IMR-90 (cell line): ENCODE measurements around the gene NEUROD1. TPM values are rescaled to one million over a fixed set of nuclear protein-coding genes. Genes with fewer than 3 reads are reported as not detected.

ENCODE experiments used
- ATAC-seq: fragments of 200-7000 bp; cut with Tn5 transposase; 2 replicates; pipeline ENCODE4 v1.9.1; 2020; ENCODE audit warnings: low read depth, mild to moderate bottlenecking, moderate library complexity
- BruUV-seq: library from RNA; stranded (reverse); fragments of 400-500 nt; replicated peaks from 2 replicates; lab custom pipeline; 2021; lab: Mats Ljungman, UMichigan
- CTCF ChIA-PET: fragments of 300-600 bp; formaldehyde crosslinking; extraction: SDS; loops from one replicate; lab custom pipeline; 2021; ENCODE audit warnings: antibody characterized with exemption; lab: Yijun Ruan, JAX
- POLR2A ChIA-PET: fragments of 300-600 bp; sonication (Branson Sonifier 250); formaldehyde crosslinking; loops from one replicate; lab custom pipeline; 2022; ENCODE audit warnings: antibody characterized with exemption; ENCODE audit not compliant: unreplicated experiment; lab: Charles Lee
- DNase-seq: peaks from one replicate; pipeline ENCODE4 v3.0.0; 2013
- H2AFZ ChIP-seq: replicated peaks from 2 replicates; pipeline ENCODE3; 2013; ENCODE audit warnings: low read length, mild to moderate bottlenecking; ENCODE audit not compliant: poor library complexity
- H2AK5ac ChIP-seq: 2 replicates; pipeline ENCODE4 v1.6.1; 2013; ENCODE audit warnings: low read depth, low read length, inconsistent platforms
- H2AK9ac ChIP-seq: replicated peaks from 2 replicates; pipeline ENCODE3; 2013; ENCODE audit warnings: mild to moderate bottlenecking, low read depth, low read length, moderate library complexity; ENCODE audit not compliant: poor library complexity
- H2BK120ac ChIP-seq: 2 replicates; pipeline ENCODE4 v1.6.1; 2013; ENCODE audit warnings: low read depth, low read length, inconsistent platforms
- H2BK15ac ChIP-seq: 3 replicates; pipeline ENCODE4 v1.6.1; 2013; ENCODE audit warnings: low read depth, low read length, inconsistent platforms
- H2BK20ac ChIP-seq: 2 replicates; pipeline ENCODE4 v1.6.1; 2013; ENCODE audit warnings: low read depth, mild to moderate bottlenecking, inconsistent platforms, low read length, moderate library complexity
- H2BK5ac ChIP-seq: 2 replicates; pipeline ENCODE4 v1.6.1; 2013; ENCODE audit warnings: mild to moderate bottlenecking, low read depth, low read length, inconsistent platforms; ENCODE audit not compliant: poor library complexity, severe bottlenecking
- H3K14ac ChIP-seq: replicated peaks from 2 replicates; pipeline ENCODE4 v1.6.1; 2013; ENCODE audit warnings: low read depth, low read length, inconsistent platforms
- H3K18ac ChIP-seq: 2 replicates; pipeline ENCODE4 v1.6.1; 2013; ENCODE audit warnings: low read depth, low read length, control low read depth
- H3K23ac ChIP-seq: 2 replicates; pipeline ENCODE4 v1.6.1; 2013; ENCODE audit warnings: low read depth, low read length, inconsistent platforms
- H3K27ac ChIP-seq: 2 replicates; pipeline ENCODE4 v1.5.1; 2013; ENCODE audit warnings: mild to moderate bottlenecking, control low read depth, low read length; ENCODE audit not compliant: insufficient read depth
- H3K27me3 ChIP-seq: 2 replicates; pipeline ENCODE4 v1.6.1; 2013; ENCODE audit warnings: low read length; ENCODE audit not compliant: control insufficient read depth, insufficient read depth
- H3K36me3 ChIP-seq: 2 replicates; pipeline ENCODE4 v1.6.1; 2013; ENCODE audit warnings: low read length, mixed read lengths; ENCODE audit not compliant: control insufficient read depth, insufficient read depth
- H3K4ac ChIP-seq: 2 replicates; pipeline ENCODE4 v1.6.1; 2013; ENCODE audit warnings: low read depth, low read length, inconsistent platforms
- H3K4me1 ChIP-seq: 2 replicates; pipeline ENCODE4 v1.6.1; 2013; ENCODE audit warnings: low read length, mixed read lengths; ENCODE audit not compliant: control insufficient read depth, insufficient read depth
- H3K4me2 ChIP-seq: 2 replicates; pipeline ENCODE4 v1.6.1; 2013; ENCODE audit warnings: low read depth, mild to moderate bottlenecking, control low read depth, low read length, moderate library complexity
- H3K4me3 ChIP-seq: 2 replicates; pipeline ENCODE4 v1.5.1; 2013; ENCODE audit warnings: low read depth, mild to moderate bottlenecking, control low read depth, low read length, moderate library complexity; ENCODE audit not compliant: insufficient read depth
- H3K56ac ChIP-seq: 2 replicates; pipeline ENCODE4 v1.6.1; 2013; ENCODE audit warnings: low read length, inconsistent platforms; ENCODE audit not compliant: insufficient read depth; ENCODE audit errors: extremely low read depth
- H3K79me1 ChIP-seq, 2 experiments: 2 replicates each; pipeline ENCODE4 v1.6.1; 2013; ENCODE audit warnings: low read length in 2 of 2, inconsistent platforms in 1 of 2, low read depth in 1 of 2
- H3K9ac ChIP-seq: 2 replicates; pipeline ENCODE4 v1.6.1; 2013; ENCODE audit warnings: low read depth, low read length, control low read depth
- H3K9me1 ChIP-seq: 2 replicates; pipeline ENCODE4 v1.6.1; 2013; ENCODE audit warnings: low read length, inconsistent platforms; ENCODE audit not compliant: insufficient read depth
- H3K9me3 ChIP-seq: 2 replicates; pipeline ENCODE4 v1.6.1; 2013; ENCODE audit warnings: low read length; ENCODE audit not compliant: control insufficient read depth, insufficient read depth
- H4K20me1 ChIP-seq: 2 replicates; pipeline ENCODE4 v1.6.1; 2013; ENCODE audit warnings: low read length, inconsistent platforms; ENCODE audit not compliant: insufficient read depth
- H4K5ac ChIP-seq: 2 replicates; pipeline ENCODE4 v1.6.1; 2013; ENCODE audit warnings: mild to moderate bottlenecking, low read depth, low read length, control low read depth
- H4K8ac ChIP-seq, 2 experiments: 2 replicates each; pipeline ENCODE4 v1.6.1; 2013; ENCODE audit warnings: low read depth in 2 of 2, low read length in 2 of 2, control low read depth in 1 of 2, inconsistent platforms in 1 of 2
- H4K91ac ChIP-seq: 2 replicates; pipeline ENCODE4 v1.6.1; 2013; ENCODE audit warnings: low read depth, low read length, inconsistent platforms; ENCODE audit not compliant: insufficient read depth
- BHLHE40 ChIP-seq: fragments of 150-350 bp; IDR thresholded peaks from 2 replicates; pipeline ENCODE4 v1.6.1; 2016; ENCODE audit warnings: mild to moderate bottlenecking, low read depth, low read length
- CEBPB ChIP-seq: IDR thresholded peaks from 2 replicates; pipeline ENCODE4 v1.6.1; 2012; ENCODE audit warnings: low read depth, low read length, improper control_type of control experiment
- CHD1 ChIP-seq: IDR thresholded peaks from 2 replicates; pipeline ENCODE4 v1.6.1; 2012; ENCODE audit warnings: low read depth, low read length, improper control_type of control experiment
- FOS ChIP-seq: fragments of 150-350 bp; IDR thresholded peaks from 2 replicates; pipeline ENCODE4 v1.6.1; 2016; ENCODE audit warnings: low read depth, low read length
- MAFK ChIP-seq: IDR thresholded peaks from 2 replicates; pipeline ENCODE4 v1.6.1; 2012; ENCODE audit warnings: low read depth, low read length, improper control_type of control experiment
- MAZ ChIP-seq: IDR thresholded peaks from 2 replicates; pipeline ENCODE4 v1.6.1; 2012; ENCODE audit warnings: low read depth, mild to moderate bottlenecking, low read length, improper control_type of control experiment, moderate library complexity, borderline replicate concordance
- NFE2L2 ChIP-seq: fragments of 150-350 bp; IDR thresholded peaks from 2 replicates; pipeline ENCODE4 v1.6.1; 2016; ENCODE audit warnings: low read depth, mild to moderate bottlenecking, low read length
- POLR2A ChIP-seq: IDR thresholded peaks from 2 replicates; pipeline ENCODE4 v1.6.1; 2012; ENCODE audit warnings: mild to moderate bottlenecking, low read depth, low read length
- RAD21 ChIP-seq: IDR thresholded peaks from 2 replicates; pipeline ENCODE4 v1.6.1; 2012; ENCODE audit warnings: low read length, improper control_type of control experiment
- RCOR1 ChIP-seq: IDR thresholded peaks from 2 replicates; pipeline ENCODE4 v1.6.1; 2012; ENCODE audit warnings: mild to moderate bottlenecking, low read length, improper control_type of control experiment; ENCODE audit not compliant: insufficient replicate concordance
- RFX5 ChIP-seq: IDR thresholded peaks from 2 replicates; pipeline ENCODE4 v1.8.0; 2012; ENCODE audit warnings: low read depth, mild to moderate bottlenecking, low read length, moderate library complexity
- SMC3 ChIP-seq: fragments of 150-350 bp; IDR thresholded peaks from 2 replicates; pipeline ENCODE4 v1.6.1; 2016; ENCODE audit warnings: low read depth, mild to moderate bottlenecking, antibody characterized with exemption, low read length, moderate library complexity
- WGBS, 2 experiments: methylation state at CpG; one replicate each; pipeline versions ENCODE4 v1.1.5 to v1.1.7; 2013; ENCODE audit warnings: missing lambda C conversion rate in 2 of 2; ENCODE audit not compliant: insufficient read length in 1 of 2; ENCODE audit errors: extremely low coverage in 2 of 2; 5-methylcytosine and 5-hydroxymethylcytosine counted together
- dilution Hi-C: fragments of 300-500 bp; cut with HindIII; formaldehyde crosslinking; loops from one replicate; pipeline ENCODE4 v1.14.3; 2018; ENCODE audit warnings: low sequenced_read_pairs; ENCODE audit not compliant: unreplicated experiment
- in situ Hi-C: fragments of 300-500 bp; cut with MboI; formaldehyde crosslinking; loops from 3 replicates; pipeline ENCODE4 v1.14.3; 2019; ENCODE audit warnings: low sequenced_read_pairs, inconsistent platforms, mixed read lengths
- intact Hi-C: fragments of 100-400 bp; cut with micrococcal nuclease; formaldehyde crosslinking; loops from 2 replicates; pipeline ENCODE4 v1.10.0; 2022
- polyA plus RNA-seq, 3 experiments: library from polyadenylated mRNA; depleted of rRNA; stranded (reverse); fragments of >200 nt; gene quantifications; 2 replicates each; pipeline ENCODE4 v1.2.3, GENCODE V29; 2012; ENCODE audit warnings: low replicate concordance in 1 of 3
- total RNA-seq: library from RNA; depleted of rRNA; stranded (reverse); fragments of >200 nt; gene quantifications from 2 replicates; pipeline ENCODE4 v1.2.3, GENCODE V29; 2012
- TF ChIP-seq, protein P1 (sequence below): conservative IDR thresholded peaks from 2 replicates; pipeline ENCODE4 v1.5.1; 2012; ENCODE audit warnings: mild to moderate bottlenecking, low read depth, low read length, improper control_type of control experiment
- TF ChIP-seq, protein P2 (sequence below): fragments of 150-350 bp; IDR thresholded peaks from 2 replicates; pipeline ENCODE4 v1.6.1; 2016; ENCODE audit warnings: low read depth, mild to moderate bottlenecking, low read length, moderate library complexity, borderline replicate concordance
- TF ChIP-seq, protein P3 (sequence below): fragments of 150-350 bp; IDR thresholded peaks from 2 replicates; pipeline ENCODE4 v1.6.1; 2017; ENCODE audit warnings: mild to moderate bottlenecking, antibody characterized with exemption, low read length, low read depth

The NEUROD1 gene
- total and polyA plus RNA-seq, 2 of the 4 experiments (the other 2 are of a cell fraction): not detected

DNA sequence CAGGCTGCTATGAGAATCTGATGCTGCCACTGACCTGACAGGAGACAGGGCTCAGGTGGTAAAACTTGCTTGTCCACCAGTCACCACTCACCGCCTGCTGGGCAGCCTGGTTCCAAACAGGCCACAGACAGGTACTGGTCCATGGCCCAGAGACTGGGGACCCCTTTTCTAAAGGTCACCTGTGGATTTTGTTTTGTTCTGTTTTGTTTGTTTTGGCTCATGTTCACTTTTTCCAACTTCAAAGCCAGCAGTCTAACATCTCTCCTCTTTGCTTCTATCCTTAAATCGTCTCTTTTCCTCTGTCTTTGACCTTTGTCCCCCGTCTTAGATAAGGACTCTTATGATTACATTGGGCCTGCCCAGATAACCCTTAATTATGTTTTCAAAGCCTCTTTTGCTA is 20.1 kb downstream of the NEUROD1 start:
- no peak overlapping the region for H3K56ac ChIP-seq
- CTCF ChIA-PET: no interaction called here
- H3K79me1 ChIP-seq: no peaks in the 10 kb centered on the region
- no CpG with 5 or more reads among the region's 3 CpGs for WGBS, 2 experiments
- dilution Hi-C loops: no loop called here
- POLR2A ChIA-PET: no interaction called here
- H3K23ac ChIP-seq: no peak overlapping the region
- no peak for DNase-seq
- in situ Hi-C loops: no loop called here
- no peak overlapping the region for H4K91ac ChIP-seq
- H3K14ac ChIP-seq: no peak overlapping the region
- no peak overlapping the region for H4K5ac ChIP-seq
- TF ChIP-seq CHD1 (no peak), SMC3 (no peak), RCOR1 (no peak), RFX5 (no peak), FOS (no peak), MAZ (no peak), MAFK (no peak), NFE2L2 (no peak), POLR2A (no peak), CEBPB (no peak), BHLHE40 (no peak), RAD21 (no peak)
- TF ChIP-seq, protein P1, sequence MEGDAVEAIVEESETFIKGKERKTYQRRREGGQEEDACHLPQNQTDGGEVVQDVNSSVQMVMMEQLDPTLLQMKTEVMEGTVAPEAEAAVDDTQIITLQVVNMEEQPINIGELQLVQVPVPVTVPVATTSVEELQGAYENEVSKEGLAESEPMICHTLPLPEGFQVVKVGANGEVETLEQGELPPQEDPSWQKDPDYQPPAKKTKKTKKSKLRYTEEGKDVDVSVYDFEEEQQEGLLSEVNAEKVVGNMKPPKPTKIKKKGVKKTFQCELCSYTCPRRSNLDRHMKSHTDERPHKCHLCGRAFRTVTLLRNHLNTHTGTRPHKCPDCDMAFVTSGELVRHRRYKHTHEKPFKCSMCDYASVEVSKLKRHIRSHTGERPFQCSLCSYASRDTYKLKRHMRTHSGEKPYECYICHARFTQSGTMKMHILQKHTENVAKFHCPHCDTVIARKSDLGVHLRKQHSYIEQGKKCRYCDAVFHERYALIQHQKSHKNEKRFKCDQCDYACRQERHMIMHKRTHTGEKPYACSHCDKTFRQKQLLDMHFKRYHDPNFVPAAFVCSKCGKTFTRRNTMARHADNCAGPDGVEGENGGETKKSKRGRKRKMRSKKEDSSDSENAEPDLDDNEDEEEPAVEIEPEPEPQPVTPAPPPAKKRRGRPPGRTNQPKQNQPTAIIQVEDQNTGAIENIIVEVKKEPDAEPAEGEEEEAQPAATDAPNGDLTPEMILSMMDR: no peak
- TF ChIP-seq, protein P2, sequence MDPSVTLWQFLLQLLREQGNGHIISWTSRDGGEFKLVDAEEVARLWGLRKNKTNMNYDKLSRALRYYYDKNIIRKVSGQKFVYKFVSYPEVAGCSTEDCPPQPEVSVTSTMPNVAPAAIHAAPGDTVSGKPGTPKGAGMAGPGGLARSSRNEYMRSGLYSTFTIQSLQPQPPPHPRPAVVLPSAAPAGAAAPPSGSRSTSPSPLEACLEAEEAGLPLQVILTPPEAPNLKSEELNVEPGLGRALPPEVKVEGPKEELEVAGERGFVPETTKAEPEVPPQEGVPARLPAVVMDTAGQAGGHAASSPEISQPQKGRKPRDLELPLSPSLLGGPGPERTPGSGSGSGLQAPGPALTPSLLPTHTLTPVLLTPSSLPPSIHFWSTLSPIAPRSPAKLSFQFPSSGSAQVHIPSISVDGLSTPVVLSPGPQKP: no peak
- TF ChIP-seq, protein P3, sequence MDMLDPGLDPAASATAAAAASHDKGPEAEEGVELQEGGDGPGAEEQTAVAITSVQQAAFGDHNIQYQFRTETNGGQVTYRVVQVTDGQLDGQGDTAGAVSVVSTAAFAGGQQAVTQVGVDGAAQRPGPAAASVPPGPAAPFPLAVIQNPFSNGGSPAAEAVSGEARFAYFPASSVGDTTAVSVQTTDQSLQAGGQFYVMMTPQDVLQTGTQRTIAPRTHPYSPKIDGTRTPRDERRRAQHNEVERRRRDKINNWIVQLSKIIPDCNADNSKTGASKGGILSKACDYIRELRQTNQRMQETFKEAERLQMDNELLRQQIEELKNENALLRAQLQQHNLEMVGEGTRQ: no peak
- no peak overlapping the region for H3K4ac ChIP-seq
- H3K9me1 ChIP-seq: no peaks in the 10 kb centered on the region
- ATAC-seq: no peak
- peaks cover 31% of the 10 kb centered on the region for H3K27me3 ChIP-seq
- no peaks in the 10 kb centered on the region for H4K20me1 ChIP-seq
- no peak overlapping the region for H2AK5ac ChIP-seq
- H3K4me1 ChIP-seq: 0 out of 2 replicates have a peak, but pooled peaks cover 2% of the 10 kb centered on the region
- no peak overlapping the region for H3K27ac ChIP-seq
- no peak overlapping the region for H2BK5ac ChIP-seq
- no peak overlapping the region for H3K4me2 ChIP-seq
- no peak overlapping the region for H3K4me3 ChIP-seq
- H2BK120ac ChIP-seq: no peak overlapping the region
- no peak overlapping the region for H3K18ac ChIP-seq
- H3K9me3 ChIP-seq: no peaks in the 10 kb centered on the region
- no peak overlapping the region for H2AK9ac ChIP-seq
- no peak overlapping the region for H2AFZ ChIP-seq
- H3K36me3 ChIP-seq: no peaks in the 10 kb centered on the region
- H2BK15ac ChIP-seq: no peak overlapping the region
- H3K9ac ChIP-seq: no peak overlapping the region
- no TSS peak for BruUV-seq
- no peak overlapping the region for H4K8ac ChIP-seq
- H2BK20ac ChIP-seq: no peak overlapping the region
- intact Hi-C loops: no loop called here
